HL-60 (cell line): ENCODE results near the gene TMEM182.

Experiments used
- GABPA ChIP-seq: IDR thresholded peaks from 2 replicates; pipeline ENCODE4 v1.6.1; 2012; ENCODE audit warnings: low read depth
- POLR2AphosphoS5 ChIP-seq: IDR thresholded peaks from 2 replicates; pipeline ENCODE4 v1.6.1; 2012; ENCODE audit warnings: low read depth
- SPI1 ChIP-seq: IDR thresholded peaks from 2 replicates; pipeline ENCODE4 v1.6.1; 2012; ENCODE audit warnings: low read depth, mild to moderate bottlenecking, borderline replicate concordance
- TF ChIP-seq, protein P1 (sequence below): IDR thresholded peaks from one replicate; pipeline ENCODE4 v1.5.1; 2011; ENCODE audit warnings: low read length, control low read depth, inconsistent platforms; ENCODE audit not compliant: insufficient read depth
- TF ChIP-seq, protein P2 (sequence below): IDR thresholded peaks from 2 replicates; pipeline ENCODE4 v1.6.1; 2012; ENCODE audit warnings: low read depth; ENCODE audit not compliant: insufficient replicate concordance

DNA sequence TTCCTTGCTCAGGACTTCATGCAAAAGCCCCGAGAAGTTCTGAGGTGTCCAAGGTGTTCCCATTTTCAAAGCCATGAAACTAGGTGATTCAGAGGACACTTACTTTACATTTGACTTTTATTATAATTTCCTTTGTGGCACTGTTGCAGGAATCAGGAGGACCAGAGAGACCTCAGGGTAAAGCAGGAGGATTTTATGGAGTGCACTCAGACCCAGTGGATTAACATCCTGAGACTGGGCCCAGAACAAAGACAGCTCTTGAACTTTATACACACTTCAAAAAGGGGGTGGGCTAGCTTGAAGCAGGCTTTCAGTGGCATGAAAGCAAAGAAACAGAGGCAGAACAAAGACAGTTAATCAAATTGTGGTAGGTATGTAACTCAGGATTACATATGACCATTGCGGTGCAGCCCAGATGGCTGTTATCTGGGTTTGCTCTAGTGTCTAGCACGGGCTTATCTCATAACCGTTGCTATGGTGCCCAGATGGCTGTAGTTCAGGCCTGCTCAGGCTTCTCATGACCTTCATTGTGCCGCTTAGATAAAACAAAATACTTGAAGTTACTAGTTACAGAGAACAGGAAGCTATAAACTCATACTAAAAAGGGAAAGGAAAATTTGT, 39.4 kb downstream of the TMEM182 start:
- TF ChIP-seq, protein P1, sequence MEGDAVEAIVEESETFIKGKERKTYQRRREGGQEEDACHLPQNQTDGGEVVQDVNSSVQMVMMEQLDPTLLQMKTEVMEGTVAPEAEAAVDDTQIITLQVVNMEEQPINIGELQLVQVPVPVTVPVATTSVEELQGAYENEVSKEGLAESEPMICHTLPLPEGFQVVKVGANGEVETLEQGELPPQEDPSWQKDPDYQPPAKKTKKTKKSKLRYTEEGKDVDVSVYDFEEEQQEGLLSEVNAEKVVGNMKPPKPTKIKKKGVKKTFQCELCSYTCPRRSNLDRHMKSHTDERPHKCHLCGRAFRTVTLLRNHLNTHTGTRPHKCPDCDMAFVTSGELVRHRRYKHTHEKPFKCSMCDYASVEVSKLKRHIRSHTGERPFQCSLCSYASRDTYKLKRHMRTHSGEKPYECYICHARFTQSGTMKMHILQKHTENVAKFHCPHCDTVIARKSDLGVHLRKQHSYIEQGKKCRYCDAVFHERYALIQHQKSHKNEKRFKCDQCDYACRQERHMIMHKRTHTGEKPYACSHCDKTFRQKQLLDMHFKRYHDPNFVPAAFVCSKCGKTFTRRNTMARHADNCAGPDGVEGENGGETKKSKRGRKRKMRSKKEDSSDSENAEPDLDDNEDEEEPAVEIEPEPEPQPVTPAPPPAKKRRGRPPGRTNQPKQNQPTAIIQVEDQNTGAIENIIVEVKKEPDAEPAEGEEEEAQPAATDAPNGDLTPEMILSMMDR = no peak
- TF ChIP-seq, protein P2, sequence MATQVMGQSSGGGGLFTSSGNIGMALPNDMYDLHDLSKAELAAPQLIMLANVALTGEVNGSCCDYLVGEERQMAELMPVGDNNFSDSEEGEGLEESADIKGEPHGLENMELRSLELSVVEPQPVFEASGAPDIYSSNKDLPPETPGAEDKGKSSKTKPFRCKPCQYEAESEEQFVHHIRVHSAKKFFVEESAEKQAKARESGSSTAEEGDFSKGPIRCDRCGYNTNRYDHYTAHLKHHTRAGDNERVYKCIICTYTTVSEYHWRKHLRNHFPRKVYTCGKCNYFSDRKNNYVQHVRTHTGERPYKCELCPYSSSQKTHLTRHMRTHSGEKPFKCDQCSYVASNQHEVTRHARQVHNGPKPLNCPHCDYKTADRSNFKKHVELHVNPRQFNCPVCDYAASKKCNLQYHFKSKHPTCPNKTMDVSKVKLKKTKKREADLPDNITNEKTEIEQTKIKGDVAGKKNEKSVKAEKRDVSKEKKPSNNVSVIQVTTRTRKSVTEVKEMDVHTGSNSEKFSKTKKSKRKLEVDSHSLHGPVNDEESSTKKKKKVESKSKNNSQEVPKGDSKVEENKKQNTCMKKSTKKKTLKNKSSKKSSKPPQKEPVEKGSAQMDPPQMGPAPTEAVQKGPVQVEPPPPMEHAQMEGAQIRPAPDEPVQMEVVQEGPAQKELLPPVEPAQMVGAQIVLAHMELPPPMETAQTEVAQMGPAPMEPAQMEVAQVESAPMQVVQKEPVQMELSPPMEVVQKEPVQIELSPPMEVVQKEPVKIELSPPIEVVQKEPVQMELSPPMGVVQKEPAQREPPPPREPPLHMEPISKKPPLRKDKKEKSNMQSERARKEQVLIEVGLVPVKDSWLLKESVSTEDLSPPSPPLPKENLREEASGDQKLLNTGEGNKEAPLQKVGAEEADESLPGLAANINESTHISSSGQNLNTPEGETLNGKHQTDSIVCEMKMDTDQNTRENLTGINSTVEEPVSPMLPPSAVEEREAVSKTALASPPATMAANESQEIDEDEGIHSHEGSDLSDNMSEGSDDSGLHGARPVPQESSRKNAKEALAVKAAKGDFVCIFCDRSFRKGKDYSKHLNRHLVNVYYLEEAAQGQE = no peak
- no peak for TF ChIP-seq POLR2AphosphoS5
- no peak for TF ChIP-seq GABPA
- no peak for TF ChIP-seq SPI1
